HCT116 (cell line): ENCODE data around the gene CDHR4.

Experiments
- ATF3 ChIP-seq: IDR thresholded peaks from 2 replicates; pipeline ENCODE4 v1.6.1; 2012
- CEBPB ChIP-seq: IDR thresholded peaks from 2 replicates; pipeline ENCODE4 v1.6.1; 2012; ENCODE audit warnings: low read depth
- CTCF ChIP-seq, 3 experiments: fragments of 200-600 bp in 1 of 3; sonication (generic) in 1 of 3; IDR thresholded peaks in 2 of 3; conservative IDR thresholded peaks in 1 of 3; 2 replicates each; pipeline ENCODE4 v1.5.1; 2012 to 2017; ENCODE audit warnings: low read depth in 2 of 3, low read length in 2 of 3, antibody characterized with exemption in 1 of 3, borderline replicate concordance in 1 of 3, control low read depth in 1 of 3, mild to moderate bottlenecking in 1 of 3, mixed read lengths in 1 of 3, mixed run types in 1 of 3, moderate library complexity in 1 of 3; ENCODE audit not compliant: insufficient read depth in 1 of 3
- ELF1 ChIP-seq: IDR thresholded peaks from 2 replicates; pipeline ENCODE4 v1.6.1; 2012; ENCODE audit warnings: low read depth, borderline replicate concordance
- EZH2 ChIP-seq: fragments of 200-600 bp; sonication (generic); IDR thresholded peaks from 2 replicates; pipeline ENCODE4 v1.6.1; 2017; ENCODE audit warnings: antibody characterized with exemption, mixed run types
- MAX ChIP-seq: IDR thresholded peaks from 2 replicates; pipeline ENCODE4 v1.6.1; 2012
- POLR2A ChIP-seq: IDR thresholded peaks from 2 replicates; pipeline ENCODE4 v1.7.0; 2011; ENCODE audit warnings: borderline replicate concordance; ENCODE audit not compliant: insufficient read depth, insufficient read length; ENCODE audit errors: extremely low read depth
- POLR2AphosphoS5 ChIP-seq: IDR thresholded peaks from 2 replicates; pipeline ENCODE4 v1.6.1; 2011; ENCODE audit warnings: mild to moderate bottlenecking, low read depth, low read length, moderate library complexity
- RAD21 ChIP-seq: IDR thresholded peaks from 2 replicates; pipeline ENCODE4 v1.6.1; 2012; ENCODE audit warnings: low read depth, mild to moderate bottlenecking
- REST ChIP-seq: IDR thresholded peaks from 2 replicates; pipeline ENCODE4 v1.6.1; 2012; ENCODE audit warnings: low read depth
- SIN3A ChIP-seq: IDR thresholded peaks from 2 replicates; pipeline ENCODE4 v1.6.1; 2012; ENCODE audit warnings: low read depth
- SP1 ChIP-seq: IDR thresholded peaks from 2 replicates; pipeline ENCODE4 v1.6.1; 2012; ENCODE audit warnings: low read depth
- TCF7L2 ChIP-seq: IDR thresholded peaks from 2 replicates; pipeline ENCODE4 v1.7.0; 2011; ENCODE audit warnings: borderline replicate concordance, inconsistent platforms; ENCODE audit not compliant: insufficient read depth, insufficient read length; ENCODE audit errors: extremely low read depth
- YY1 ChIP-seq: IDR thresholded peaks from 2 replicates; pipeline ENCODE4 v1.6.1; 2011; ENCODE audit warnings: low read length, low read depth, moderate library complexity, mild to moderate bottlenecking; ENCODE audit not compliant: insufficient replicate concordance; ENCODE audit errors: extremely low read depth

GRCh38 chr3:49754536-49754935 is 45.1 kb downstream of the CDHR4 start:
- TF ChIP-seq POLR2AphosphoS5 = no peak
- TF ChIP-seq EZH2 = no peak
- no peak for TF ChIP-seq MAX
- no peak for TF ChIP-seq ATF3
- TF ChIP-seq CTCF (IDR thresholded peaks at IDR 0.05 in 2 of 3, conservative IDR thresholded peaks at IDR 0.05 in 1 of 3; ENCODE audit: borderline replicate concordance in 1 of 3, insufficient read depth in 1 of 3, low read depth in 2 of 3, low read length in 2 of 3) = no peak
- no peak for TF ChIP-seq CEBPB
- TF ChIP-seq ELF1 = no peak
- TF ChIP-seq RAD21 = no peak
- no peak for TF ChIP-seq POLR2A
- TF ChIP-seq YY1 = no peak
- TF ChIP-seq SIN3A = no peak
- TF ChIP-seq TCF7L2 = no peak
- TF ChIP-seq REST = no peak
- TF ChIP-seq SP1 = no peak
